Thoracic aorta (tissue), 2 donors: Measurements from ENCODE around the gene EMC8. TPM values are rescaled to one million over a fixed set of nuclear protein-coding genes. Genes with fewer than 3 reads are reported as not detected.

Source experiments
- ATAC-seq: fragments of 150-250 bp; one replicate; pipeline ENCODE4 v1.8.0; 2017; ENCODE audit warnings: low read depth; ENCODE audit not compliant: insufficient number of reproducible peaks, low FRiP score
- DNase-seq: peaks from one replicate; pipeline ENCODE4 v3.0.0-alpha.2; 2020; ENCODE audit warnings: low spot score
- H3K27ac ChIP-seq, 2 donors: fragments of 200-600 bp; sonication (generic); 1 replicate in 1 of 2; 2 replicates in 1 of 2; pipeline ENCODE4 v1.5.1; 2016; ENCODE audit warnings: mild to moderate bottlenecking in 2 of 2, moderate library complexity in 2 of 2
- H3K27me3 ChIP-seq: fragments of 200-600 bp; sonication (generic); replicated peaks from 2 replicates; pipeline ENCODE4 v1.6.0; 2016; ENCODE audit warnings: mild to moderate bottlenecking; ENCODE audit not compliant: insufficient read depth
- H3K36me3 ChIP-seq: fragments of 200-600 bp; sonication (generic); one replicate; pipeline ENCODE4 v1.5.1; 2016
- H3K4me1 ChIP-seq, 2 donors: fragments of 200-600 bp; sonication (generic); 1 replicate in 1 of 2; 2 replicates in 1 of 2; pipeline versions ENCODE4 v1.5.1 to v1.6.0; 2016; ENCODE audit warnings: low read depth in 2 of 2, mild to moderate bottlenecking in 1 of 2; ENCODE audit not compliant: control insufficient read depth in 1 of 2
- H3K4me3 ChIP-seq: fragments of 200-600 bp; sonication (generic); 2 replicates; pipeline ENCODE4 v1.5.1; 2016; ENCODE audit warnings: mild to moderate bottlenecking
- H3K9me3 ChIP-seq: fragments of 200-600 bp; sonication (generic); 2 replicates; pipeline ENCODE4 v1.5.1; 2016
- CTCF ChIP-seq: fragments of 200-600 bp; sonication (generic); IDR thresholded peaks from one replicate; pipeline ENCODE4 v1.5.1; 2019; ENCODE audit warnings: antibody characterized with exemption
- total RNA-seq, 2 donors: library from RNA; depleted of rRNA; stranded (reverse); fragments of >200 nt; gene quantifications; one replicate each; pipeline versions ENCODE4 v1.1.0 to v1.2.3, GENCODE V29; 2016

The EMC8 gene
- total RNA-seq, 2 donors from 2014 or later, result 30.7 to 36.6 TPM

GRCh38 chr16:85845266-85845665 is 45.9 kb upstream of the EMC8 start:
- Histone ChIP-seq H3K4me3 (no peak overlapping the region), H3K36me3 (no peaks in the 10 kb centered on the region), H3K9me3 (no peaks in the 10 kb centered on the region), H3K27ac (no peak overlapping the region), H3K4me1 (no peaks in the 10 kb centered on the region), H3K27me3 (no peaks in the 10 kb centered on the region)
- ATAC-seq (no peak), DNase-seq (no peak)
- TF ChIP-seq CTCF, result no peak

- ATAC-seq, result no peak
- no peak for DNase-seq
Observed at GRCh38 chr16:85844786-85845185, 45.4 kb upstream of the EMC8 start.

GRCh38 chr16:85844169-85844481 is 44.8 kb upstream of the EMC8 start:
- ATAC-seq (no peak), DNase-seq (no peak)
- no peak overlapping the region for H3K4me3 ChIP-seq
- no peak for TF ChIP-seq CTCF
- no peaks in the 10 kb centered on the region for H3K27me3 ChIP-seq
- H3K4me1 ChIP-seq, result no peaks in the 10 kb centered on the region
- no peaks in the 10 kb centered on the region for H3K36me3 ChIP-seq
- no peaks in the 10 kb centered on the region for H3K9me3 ChIP-seq
- H3K27ac ChIP-seq, result no peak overlapping the region

More at GRCh38 chr16:85844786-85845185, 45.4 kb upstream of the EMC8 start:
- no peak overlapping the region for H3K4me3 ChIP-seq
- H3K27ac ChIP-seq, result no peak overlapping the region
- TF ChIP-seq CTCF, result no peak
- no peaks in the 10 kb centered on the region for H3K4me1 ChIP-seq
- H3K27me3 ChIP-seq, result no peaks in the 10 kb centered on the region
- H3K36me3 ChIP-seq, result no peaks in the 10 kb centered on the region
- H3K9me3 ChIP-seq, result no peaks in the 10 kb centered on the region

- TF ChIP-seq CTCF, result no peak
- Histone ChIP-seq H3K36me3 (no peaks in the 10 kb centered on the region), H3K4me1 (no peaks in the 10 kb centered on the region), H3K4me3 (no peak overlapping the region), H3K9me3 (no peaks in the 10 kb centered on the region), H3K27ac (no peak overlapping the region), H3K27me3 (no peaks in the 10 kb centered on the region)
- DNase-seq, result no peak
- no peak for ATAC-seq
Observed at GRCh38 chr16:85843471-85844168, 44.3 kb upstream of the EMC8 start.

GRCh38 chr16:85842848-85843247 is 43.5 kb upstream of the EMC8 start:
- Histone ChIP-seq H3K27me3 (no peaks in the 10 kb centered on the region), H3K4me3 (no peak overlapping the region), H3K4me1 (no peaks in the 10 kb centered on the region), H3K36me3 (no peaks in the 10 kb centered on the region), H3K27ac (no peak overlapping the region), H3K9me3 (no peaks in the 10 kb centered on the region)
- DNase-seq (no peak), ATAC-seq (no peak)
- no peak for TF ChIP-seq CTCF
